OCI-LY7 (cell line): ENCODE results near the gene DRP2.

ENCODE experiments used
- EZH2phosphoT487 ChIP-seq: fragments of 200-600 bp; sonication (generic); IDR thresholded peaks from 2 replicates; pipeline ENCODE4 v1.6.1; 2018; ENCODE audit warnings: low read depth, borderline replicate concordance, mild to moderate bottlenecking, mixed run types, antibody characterized with exemption, low read length, moderate library complexity, mixed read lengths
- TF ChIP-seq, protein P1 (sequence below): fragments of 200-600 bp; sonication (generic); conservative IDR thresholded peaks from 2 replicates; pipeline ENCODE4 v1.5.1; 2014; ENCODE audit warnings: mild to moderate bottlenecking, antibody characterized with exemption, low read length, moderate library complexity, mixed read lengths

DNA sequence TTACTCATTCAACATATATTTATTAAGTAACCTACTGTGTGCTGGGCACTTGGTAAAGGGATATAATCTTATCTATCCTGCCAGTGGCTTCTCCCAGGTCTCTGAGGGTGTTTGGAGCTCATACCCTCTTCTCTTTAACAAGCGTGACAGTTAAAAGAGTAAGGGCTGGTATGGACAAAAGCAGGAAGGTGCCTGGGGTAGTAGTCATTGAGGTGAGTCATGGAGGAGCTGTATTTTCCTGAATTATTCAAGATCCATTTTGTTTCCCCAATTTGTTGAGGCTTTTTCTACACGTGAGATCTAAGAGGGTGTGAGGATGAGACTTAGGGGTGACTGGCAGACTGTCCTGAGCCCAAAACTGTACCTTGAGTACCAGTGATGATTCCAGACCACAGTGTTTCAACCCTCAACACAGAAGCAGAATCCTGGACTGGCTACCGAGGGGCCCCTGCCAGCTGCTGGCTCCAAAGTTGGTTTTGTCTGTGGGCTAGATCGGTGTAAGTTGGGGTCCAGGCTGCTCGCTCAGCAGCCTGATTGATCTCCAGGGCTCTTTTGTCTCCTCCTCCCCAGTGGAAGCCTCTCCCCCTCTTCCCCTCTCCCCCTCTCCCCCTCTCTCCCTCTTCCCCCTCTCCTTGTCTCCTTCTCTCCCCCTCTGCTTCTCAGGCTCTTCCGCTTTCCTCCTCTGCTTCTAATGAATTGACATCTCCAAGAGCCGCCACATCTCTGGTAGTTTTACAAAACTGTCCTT, at the start of gene DRP2:
- TF ChIP-seq EZH2phosphoT487 = no peak
- TF ChIP-seq, protein P1, sequence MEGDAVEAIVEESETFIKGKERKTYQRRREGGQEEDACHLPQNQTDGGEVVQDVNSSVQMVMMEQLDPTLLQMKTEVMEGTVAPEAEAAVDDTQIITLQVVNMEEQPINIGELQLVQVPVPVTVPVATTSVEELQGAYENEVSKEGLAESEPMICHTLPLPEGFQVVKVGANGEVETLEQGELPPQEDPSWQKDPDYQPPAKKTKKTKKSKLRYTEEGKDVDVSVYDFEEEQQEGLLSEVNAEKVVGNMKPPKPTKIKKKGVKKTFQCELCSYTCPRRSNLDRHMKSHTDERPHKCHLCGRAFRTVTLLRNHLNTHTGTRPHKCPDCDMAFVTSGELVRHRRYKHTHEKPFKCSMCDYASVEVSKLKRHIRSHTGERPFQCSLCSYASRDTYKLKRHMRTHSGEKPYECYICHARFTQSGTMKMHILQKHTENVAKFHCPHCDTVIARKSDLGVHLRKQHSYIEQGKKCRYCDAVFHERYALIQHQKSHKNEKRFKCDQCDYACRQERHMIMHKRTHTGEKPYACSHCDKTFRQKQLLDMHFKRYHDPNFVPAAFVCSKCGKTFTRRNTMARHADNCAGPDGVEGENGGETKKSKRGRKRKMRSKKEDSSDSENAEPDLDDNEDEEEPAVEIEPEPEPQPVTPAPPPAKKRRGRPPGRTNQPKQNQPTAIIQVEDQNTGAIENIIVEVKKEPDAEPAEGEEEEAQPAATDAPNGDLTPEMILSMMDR = no peak
